GM18868 (cell line): ENCODE data around the gene EMID1.
A peak's percentile ranks its signal among the peaks of the same experiment; 100 is the strongest.

Experiments
- ATAC-seq: cut with Tn5 transposase; IDR thresholded peaks from one replicate; pipeline ENCODE4 v1.9.1; 2021; ENCODE audit warnings: mild to moderate bottlenecking, moderate library complexity; ENCODE audit not compliant: unreplicated experiment

Gene EMID1

DNA sequence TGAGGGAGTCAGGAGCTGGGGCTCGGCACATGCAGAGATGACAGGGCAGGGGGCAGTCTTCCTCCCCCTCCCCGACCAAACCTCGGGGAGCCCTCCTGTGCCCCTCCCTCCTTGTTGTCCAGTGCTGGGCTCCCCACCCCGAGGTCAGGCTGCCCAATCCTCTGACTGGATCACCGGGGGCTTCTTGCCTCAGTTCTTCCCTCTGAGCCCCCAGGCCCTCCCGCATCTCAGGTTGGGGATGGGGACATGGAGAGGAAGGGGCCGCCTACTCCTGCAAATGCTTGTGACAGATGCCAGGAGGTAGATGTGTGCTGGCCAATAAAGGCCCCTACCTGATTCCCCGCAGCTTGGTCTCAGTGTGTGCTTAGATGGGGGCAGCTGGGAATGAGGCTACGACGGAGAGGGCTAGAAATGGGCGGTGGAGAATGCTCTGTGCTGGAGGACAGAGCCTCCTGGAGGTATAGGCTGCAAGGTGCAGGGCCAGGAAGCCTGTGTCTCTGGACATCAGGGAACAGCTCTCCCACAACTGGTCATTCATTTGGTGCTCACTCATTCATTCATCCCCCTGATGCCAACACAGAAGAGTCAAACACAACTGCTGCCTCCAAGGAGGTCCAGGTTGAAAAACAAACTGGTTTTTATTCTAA lies 53.7 kb downstream of the EMID1 start:
- ATAC-seq: no peak

DNA sequence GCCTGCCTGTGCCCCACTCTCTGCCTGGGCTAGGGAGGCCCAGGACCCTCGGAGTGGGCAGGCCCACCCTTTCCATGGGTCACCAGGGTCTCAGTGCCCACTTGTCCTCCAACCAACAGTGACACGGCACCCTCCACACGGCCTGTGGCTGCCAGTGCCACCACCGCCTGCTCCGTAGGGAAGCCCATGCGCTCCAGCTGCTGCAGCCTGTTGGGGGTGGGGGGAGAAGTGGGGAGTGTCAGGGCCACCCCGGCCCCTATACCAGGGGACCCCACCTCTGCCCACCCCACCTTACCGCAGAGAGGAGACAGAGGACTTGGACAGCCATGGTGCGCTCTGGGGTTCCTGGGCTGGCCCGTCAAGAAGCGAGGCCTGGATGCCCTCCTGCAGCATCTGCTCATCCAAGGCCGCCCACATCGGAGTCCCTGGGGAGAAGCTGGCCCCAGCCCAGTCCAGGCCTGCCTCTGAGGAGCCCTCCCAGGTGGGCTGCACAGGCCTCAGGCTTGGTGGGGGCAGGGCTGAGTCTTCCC lies 54.4 kb downstream of the EMID1 start:
- ATAC-seq: no peak

DNA sequence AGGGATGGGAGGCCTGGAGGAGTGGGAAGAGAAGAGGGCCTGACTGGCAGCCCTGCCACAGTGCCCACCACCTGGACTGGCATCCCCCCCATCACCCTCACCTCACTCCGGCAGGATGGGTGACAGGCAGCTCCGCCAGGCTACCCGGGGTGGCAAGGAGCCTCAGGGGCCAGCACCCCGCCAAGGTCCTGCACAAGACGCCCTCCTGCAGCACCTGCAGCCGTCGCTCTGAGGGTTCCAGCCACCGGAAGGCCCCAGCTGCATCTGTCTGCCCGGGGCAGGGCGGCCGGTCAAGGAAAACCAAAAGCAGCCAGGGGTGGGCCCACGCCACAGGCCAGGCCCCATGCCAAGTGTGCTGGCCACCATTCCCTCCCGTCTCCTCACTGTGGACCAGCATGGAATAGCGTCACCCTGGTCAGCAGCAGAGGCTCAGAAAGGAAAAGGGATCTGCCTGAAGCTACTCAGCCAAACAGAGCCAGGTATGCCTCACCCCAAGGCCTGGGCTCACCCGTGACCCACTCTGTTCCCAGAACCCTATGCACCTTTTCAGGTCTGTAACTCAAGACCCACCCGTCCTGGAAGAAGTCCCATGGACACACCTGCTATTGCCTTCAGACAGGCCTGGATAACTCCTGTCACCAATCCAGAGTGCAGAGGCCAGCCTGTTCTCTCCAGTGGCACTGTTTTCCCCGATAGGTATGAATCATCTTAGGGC lies 55.1 kb downstream of the EMID1 start:
- ATAC-seq: no peak

DNA sequence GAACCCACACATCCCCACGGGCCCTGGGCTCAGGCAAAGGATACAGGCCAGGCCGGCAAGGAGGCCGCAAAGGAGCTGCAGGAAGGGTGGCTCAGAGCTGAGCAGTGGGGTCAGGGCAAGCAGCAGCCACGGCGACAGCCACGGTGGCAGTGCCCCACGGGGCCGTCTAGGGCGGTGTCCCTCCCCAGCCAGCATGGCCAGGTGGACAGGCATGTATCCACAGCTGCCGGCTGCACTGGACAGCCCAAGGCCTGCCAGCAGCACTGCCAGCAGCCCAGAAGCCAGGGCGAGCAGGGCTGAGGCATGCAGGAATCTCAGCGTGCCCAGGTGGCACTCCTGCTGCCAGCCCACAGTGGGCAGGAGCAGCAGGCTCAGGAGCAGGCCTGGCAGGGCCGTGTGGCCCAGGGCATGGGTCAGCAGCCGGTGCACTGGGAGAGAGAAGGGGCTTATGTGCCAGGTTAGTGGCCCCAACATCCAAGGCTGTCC lies 58.1 kb downstream of the EMID1 start:
- ATAC-seq: no peak

DNA sequence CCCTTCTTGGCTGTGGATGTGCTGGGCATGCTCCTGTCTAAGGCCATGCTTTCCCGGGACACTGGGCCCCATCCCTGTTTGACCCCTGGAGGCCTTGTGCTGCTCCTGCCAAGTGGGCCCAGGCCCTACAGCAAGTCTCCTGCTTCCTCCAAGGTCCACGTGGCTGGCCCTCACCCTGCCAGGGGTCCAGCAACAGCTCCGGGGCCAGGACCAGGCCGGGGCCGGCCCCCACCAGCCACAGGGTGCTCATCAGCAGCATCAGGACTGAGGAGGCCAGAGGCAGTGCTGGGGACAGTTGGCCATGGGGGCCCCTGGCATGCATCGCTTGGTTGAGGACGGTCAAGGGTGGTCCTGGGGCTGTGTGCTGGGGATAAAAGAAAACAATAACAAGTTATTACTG lies 59.6 kb downstream of the EMID1 start:
- no peak for ATAC-seq

DNA sequence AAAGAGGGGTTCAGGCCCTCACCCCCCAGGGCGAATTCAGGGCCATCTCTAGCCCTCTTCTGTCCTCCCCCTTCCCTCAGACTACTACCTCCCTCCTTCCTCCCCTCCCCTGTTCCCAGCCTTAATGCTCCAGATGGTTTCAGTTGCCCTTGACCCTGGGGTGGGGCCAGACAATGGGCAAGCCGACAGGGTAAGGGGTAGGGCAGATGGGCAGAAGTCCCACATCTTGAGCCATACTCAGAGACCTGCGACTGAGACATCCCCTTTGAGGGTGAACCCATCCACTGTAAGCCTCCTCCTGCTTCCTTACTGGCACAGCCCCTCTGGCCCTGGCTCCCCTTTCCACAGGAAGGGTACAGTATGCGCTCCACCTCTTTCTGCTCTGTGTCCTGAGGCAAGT lies 60.2 kb downstream of the EMID1 start:
- no peak for ATAC-seq

DNA sequence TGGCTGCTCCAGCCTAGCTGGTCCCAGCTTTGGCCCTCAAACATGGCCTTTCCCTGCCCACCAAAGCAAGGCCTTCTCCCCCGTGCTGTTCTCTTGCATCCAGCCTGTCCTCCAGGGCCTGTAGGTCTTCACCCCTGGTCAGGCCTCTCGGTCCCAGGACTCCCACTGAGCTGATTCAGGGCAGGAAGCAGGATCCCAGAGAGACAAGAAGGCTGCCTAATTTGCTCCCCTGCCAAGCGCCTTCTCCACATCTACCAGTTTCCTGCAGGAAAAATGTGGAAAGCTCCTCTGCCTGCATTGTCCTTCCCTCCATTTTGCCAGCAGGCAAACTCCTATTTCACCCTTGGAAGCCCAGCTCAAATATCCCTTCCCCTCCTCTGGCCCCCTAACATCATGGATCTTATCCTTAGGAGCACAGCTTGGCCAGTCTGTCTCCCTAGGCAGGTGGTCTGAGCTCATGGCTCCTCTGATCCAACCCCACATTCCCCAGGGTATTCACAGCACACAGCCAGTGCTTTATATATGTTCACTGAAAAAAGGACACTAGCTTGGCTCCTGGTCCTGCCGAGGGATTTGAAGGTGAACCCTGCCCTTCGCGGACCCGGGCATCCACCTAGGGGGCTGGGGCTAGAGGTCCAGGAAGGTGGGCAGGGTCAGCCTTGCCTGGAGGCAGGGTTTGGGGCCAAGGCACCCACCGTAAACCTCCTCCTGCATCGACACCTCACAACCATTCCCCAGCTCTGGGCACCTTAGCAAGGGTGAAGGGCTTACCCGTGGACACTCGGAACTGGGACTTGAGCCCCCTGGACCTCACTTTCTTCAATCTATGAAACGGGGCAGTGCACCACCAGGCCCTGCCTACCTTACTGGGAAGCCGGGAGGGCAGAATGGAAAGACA lies 61.1 kb downstream of the EMID1 start:
- no peak for ATAC-seq

DNA sequence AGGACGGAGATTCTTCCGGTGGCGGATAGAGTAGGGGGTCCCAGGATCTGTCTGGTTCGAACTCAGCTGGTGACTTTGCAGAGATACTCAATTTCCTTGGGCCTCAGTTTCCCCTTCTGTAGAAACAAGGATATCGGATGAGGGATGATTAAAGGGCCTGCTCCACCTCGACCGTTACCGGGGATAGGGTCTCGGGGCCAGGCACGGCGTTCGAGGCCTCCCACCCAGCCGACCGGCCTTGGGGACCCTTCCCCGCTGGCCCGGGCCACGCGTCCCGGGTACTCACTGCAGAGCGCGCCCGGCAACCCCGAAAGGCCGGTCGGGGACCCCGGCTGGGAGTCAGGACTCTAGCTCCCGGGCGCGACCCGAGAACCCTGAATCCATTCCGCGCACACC lies 61.8 kb downstream of the EMID1 start:
- no peak for ATAC-seq

DNA sequence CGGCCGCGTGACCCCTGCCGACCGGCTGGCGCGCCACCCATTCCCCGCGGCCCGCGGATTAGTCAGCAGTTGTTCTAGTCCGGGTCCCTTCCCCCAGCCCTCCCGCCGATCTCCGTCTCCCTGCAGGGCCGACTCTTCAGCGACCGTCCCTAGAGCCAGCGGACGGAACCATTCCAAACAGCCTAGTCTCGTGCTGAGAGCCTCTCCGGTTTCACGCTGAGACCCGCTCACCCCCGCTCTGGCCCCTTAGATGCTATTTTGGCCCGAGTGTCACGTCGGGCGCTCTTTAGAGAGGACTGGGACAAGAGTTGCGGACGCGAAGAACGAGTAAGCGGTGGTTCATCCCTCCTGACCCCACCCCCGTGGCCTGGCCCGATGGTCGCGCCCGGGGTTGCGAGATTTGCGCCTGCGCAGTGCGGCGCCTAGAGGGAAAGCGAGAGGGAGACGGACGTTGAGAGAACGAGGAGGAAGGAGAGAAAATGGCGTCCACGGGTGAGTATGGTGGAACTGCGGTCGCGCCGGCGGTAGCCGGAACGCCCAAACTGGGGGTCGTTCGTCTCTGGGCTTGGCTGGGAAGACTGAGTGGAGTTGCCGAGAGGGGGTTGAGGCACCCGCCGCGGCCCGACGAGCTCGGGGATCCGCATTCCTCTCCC lies 62.3 kb downstream of the EMID1 start, which contains the start of the genes EWSR1 and RHBDD3:
EWSR1 (plus strand) TSS at position 411 of the 653 bp plus-strand sequence; CDS start at position 480, 69 bp downstream.
RHBDD3 (minus strand) TSS at position 124 of the 653 bp plus-strand sequence. CDS start 2,355 bp downstream, outside the sequence.
- peak; percentile 83 for ATAC-seq

DNA sequence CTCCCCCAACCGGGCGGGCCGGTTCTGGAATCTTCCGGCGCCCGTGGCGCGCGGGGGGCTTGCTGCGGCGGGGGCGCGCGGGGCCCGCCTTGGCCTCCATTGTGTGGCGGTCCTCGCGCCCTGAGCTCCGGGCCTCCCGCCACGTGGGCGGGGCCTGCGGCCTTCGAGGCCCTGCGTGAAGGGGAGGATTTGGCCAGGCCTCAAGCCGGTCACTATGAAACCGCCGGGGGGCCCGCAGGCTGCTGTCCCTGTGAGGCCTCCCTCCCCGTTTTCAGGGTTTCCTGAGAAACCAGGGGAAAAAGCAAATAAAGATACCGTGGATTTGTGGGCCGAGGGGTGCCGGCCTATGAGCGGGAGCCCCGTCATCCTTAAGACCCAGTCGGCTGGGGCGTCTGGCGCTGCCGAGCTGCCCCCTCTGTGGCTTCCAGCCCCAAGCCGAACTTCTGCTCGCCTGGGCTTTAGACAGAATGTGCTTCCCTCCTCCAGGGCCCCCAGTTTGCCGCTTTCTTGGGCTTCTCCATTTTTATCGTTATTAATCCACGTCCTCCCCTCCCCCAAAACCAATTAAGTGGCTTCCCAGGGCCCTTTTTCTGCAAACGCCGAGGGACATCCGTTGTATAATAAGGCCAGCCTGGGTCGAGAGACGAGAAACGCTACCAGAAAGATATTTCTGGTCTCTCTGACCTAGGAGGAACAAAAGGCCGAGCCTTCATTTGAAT lies 63.0 kb downstream of the EMID1 start:
- peak; percentile 16 for ATAC-seq

DNA sequence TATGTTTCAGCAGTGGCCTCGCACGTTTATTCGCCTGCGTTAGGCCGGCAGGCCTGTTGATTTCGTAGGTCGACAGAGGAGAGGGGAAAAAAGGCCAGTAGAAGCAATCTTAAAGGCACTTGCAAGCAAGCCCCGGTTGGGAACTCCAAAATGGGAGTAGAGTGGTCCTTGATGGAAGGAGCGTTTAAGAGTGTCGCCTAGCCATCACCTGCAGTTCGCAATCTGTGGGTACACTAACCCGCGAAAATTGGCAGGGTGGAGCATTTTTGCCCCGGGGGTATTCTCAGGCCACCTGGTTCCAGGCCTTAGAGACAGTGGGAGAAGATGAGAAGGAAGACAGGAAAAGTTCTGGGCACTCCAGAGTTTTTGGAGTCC lies 63.5 kb downstream of the EMID1 start:
- no peak for ATAC-seq

DNA sequence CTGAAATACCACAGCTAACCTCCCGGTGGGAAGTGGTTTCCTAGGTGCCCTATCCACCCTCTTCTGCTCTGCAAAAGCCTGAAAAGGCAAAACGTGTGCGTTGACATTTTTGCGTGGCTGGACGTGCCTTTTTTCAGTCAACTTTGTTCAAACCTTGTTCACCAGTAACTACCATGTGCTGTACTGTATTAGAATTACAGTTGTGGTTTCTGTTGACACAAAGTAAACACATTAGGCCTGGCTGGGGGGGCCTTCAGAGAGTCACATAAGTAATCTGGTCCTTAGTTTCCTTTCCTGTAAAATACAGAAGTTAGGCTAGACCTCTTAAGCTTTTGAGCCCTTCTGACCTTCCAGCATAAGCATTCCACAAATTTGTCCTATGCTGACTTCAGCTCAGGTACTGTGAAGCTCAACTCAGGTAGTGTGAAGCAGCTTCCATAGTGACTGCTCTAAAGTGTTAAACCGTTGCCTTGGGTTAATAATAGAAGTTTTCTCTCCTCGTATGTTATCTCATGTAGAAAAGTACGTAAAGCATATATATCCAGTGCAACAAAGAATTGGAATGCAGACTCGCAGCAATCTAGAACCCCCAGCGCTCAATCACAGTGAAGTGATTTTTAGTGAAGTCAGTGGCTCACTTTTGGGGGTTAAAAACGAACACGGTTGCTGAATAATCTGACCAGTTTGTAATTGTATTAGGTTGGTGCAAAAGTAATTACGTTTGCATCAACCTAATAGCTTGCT lies 64.2 kb downstream of the EMID1 start:
- no peak for ATAC-seq

DNA sequence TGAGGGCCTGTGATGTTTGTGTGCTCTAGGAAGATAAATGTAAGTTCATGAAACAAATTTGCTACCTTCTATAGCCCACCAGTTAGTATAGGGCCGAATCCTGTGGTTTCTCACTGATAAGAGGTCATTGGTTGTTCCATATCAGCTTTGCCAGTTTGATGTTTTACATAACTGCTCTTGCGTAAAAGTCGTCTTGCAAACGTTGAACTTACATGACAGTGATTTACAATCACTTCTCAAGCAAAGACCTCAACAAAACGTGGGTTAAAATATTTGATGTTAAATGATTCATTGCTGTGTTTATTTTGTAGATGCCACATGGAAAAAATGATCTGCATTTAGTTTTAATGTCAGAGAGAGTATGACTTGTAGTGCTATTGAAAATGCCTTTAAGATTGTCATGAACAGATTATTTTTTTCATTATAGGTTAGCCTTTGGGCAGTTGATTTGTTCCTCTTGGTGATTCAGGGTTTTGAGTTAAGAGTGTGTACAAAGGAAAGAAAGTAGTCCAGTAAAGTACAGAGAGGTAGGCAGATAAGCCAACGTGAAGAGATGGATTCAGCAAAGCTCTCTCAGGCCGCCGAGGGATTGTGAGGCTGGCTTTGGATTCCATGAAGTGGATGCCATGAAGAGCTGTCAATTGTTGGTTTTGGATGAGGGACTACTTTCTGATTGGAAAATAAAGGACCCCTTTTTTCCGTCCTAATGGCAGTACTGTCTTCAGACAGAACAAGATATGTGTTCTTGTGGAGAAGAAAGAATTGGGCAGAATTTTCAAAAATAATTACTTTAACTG lies 65.0 kb downstream of the EMID1 start:
- no peak for ATAC-seq

DNA sequence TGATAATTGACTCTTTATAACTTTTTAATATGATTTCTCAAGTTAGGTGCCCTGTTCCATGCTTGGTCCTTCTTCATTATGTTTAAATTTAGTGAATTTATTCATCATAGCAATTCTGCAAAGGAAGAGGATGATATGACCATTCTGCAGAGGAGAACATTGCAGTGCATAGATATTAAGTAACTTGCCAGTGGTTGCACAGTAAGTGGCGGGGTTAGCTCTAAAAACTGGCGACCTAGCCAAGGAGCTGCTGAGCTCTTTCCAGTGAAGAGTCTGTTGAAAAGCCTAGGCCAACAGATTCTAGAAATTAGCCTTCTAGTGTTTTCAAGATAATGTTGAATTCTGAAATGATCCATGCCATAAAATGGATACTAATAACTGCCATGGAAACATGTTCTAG lies 66.9 kb downstream of the EMID1 start:
- ATAC-seq: no peak

DNA sequence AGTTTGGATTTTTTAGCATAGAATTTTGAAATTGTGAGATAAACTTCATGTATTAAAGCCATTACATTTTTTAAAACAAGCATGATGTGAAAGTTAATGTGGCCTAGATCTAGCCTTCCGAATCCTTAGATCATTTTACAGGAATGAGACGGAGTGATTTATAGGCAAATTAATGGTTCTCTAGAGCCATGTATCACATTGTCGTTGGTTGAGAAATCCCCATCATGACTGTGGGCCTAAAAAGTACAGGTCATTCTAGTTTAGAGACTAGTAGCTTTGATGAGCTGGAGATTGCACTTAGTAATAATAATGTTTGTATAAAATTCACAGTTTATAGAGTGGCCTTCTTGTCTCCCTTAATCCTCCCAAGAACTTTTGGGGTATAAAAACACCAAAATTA lies 69.5 kb downstream of the EMID1 start:
- ATAC-seq: no peak

DNA sequence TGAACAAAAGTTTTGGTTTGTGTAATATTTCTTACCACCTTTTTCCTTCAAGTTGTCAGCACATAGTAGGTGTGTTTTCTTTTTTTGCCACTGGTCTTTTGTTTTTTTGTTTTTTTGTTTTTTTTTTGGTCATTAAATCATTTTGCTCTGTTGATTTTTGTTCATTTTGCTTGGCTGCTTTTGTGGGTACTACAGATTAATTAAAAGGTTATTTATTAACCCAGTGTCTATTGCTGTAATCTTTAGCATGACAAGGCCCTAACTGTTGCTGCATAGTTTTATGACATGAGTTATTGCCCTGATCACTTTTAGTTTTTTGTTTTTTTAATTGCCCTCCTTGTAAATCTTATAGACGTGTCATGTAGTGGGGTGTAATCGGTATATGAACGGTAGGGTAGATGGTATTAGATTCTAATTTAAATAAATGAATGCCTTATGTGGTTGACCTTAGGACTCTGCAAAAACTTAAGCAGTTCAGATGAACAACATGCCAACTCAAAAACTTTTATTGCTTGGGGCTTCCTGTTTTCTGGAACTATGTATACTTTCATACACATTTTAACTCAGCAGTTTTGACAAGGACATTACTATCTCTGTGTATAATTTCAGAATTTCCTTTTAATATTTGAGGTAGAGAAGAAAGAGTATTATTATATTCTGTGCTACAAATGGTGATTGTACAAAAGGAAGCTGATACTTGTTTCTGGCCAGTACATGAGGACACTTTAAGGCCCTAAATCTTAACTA lies 70.3 kb downstream of the EMID1 start:
- no peak for ATAC-seq

DNA sequence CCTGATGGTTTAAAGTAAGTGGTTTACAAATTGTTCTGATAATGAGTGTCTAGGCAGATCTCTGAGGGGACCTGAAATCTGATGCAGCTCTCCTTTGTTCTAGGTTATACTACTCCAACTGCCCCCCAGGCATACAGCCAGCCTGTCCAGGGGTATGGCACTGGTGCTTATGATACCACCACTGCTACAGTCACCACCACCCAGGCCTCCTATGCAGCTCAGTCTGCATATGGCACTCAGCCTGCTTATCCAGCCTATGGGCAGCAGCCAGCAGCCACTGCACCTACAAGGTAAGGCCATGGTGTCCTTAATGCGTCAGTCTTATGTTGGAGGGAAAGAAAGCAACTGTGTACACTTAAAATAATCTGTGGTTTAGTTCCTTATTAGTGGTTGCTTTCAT lies 72.2 kb downstream of the EMID1 start:
- ATAC-seq: no peak

DNA sequence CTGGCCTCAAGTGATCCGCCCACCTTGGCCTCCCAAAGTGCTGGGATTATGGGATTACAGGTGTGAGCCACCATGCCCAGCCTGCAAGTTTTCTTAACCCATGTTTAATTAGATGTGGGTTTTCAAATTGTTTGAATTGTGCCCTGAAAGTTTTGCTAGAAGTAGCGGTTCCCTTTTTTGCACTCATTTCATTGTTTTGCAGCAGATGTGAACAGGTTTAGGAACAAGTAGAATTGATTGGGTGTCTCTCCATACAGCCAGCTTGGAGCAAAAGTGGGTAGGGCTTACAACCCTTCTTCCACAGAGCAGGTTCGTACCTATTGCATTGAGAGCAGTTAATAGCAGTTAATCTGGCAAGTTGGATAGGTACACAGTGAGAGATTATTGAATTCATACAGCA lies 78.5 kb downstream of the EMID1 start:
- ATAC-seq: no peak
